CD4-positive, alpha-beta memory T cell (primary cell): ENCODE results near the gene KRTAP12-1. TPM values are rescaled to one million over a fixed set of nuclear protein-coding genes. Genes with fewer than 3 reads are reported as not detected.

Experiments used
- CTCF ChIA-PET: fragments of 350-600 bp; sonication (Branson Sonifier 250); formaldehyde crosslinking; loops from one replicate; lab custom pipeline; 2021; ENCODE audit warnings: inconsistent platforms; ENCODE audit not compliant: partially characterized antibody; lab: Charles Lee
- POLR2A ChIA-PET: fragments of 350-600 bp; sonication (Branson Sonifier 250); formaldehyde crosslinking; loops from one replicate; lab custom pipeline; 2021; ENCODE audit not compliant: partially characterized antibody; lab: Charles Lee
- DNase-seq, 5 donors: peaks; one replicate each; pipeline versions ENCODE4 v3.0.0 to v3.0.0-alpha.2; 2020 to 2022; ENCODE audit warnings: mixed read lengths in 1 of 5
- H3K27ac ChIP-seq: one replicate; pipeline ENCODE4 v1.7.0; 2013; ENCODE audit warnings: low read depth, low read length
- H3K27me3 ChIP-seq: 2 replicates; pipeline ENCODE4 v1.7.0; 2013; ENCODE audit warnings: mild to moderate bottlenecking, low read length, moderate library complexity; ENCODE audit not compliant: insufficient read depth
- H3K36me3 ChIP-seq: 2 replicates; pipeline ENCODE4 v1.7.0; 2013; ENCODE audit warnings: mild to moderate bottlenecking, low read length, moderate library complexity; ENCODE audit not compliant: insufficient read depth
- H3K4me1 ChIP-seq: 2 replicates; pipeline ENCODE4 v1.7.0; 2013; ENCODE audit warnings: mild to moderate bottlenecking, low read length, moderate library complexity; ENCODE audit not compliant: insufficient read depth
- H3K4me3 ChIP-seq, 2 donors: one replicate each; pipeline ENCODE4 v1.7.0; 2013; ENCODE audit warnings: low read length in 2 of 2, mild to moderate bottlenecking in 1 of 2
- H3K9me3 ChIP-seq, 2 donors: one replicate each; pipeline ENCODE4 v1.7.0; 2013; ENCODE audit warnings: low read length in 2 of 2, control low read depth in 1 of 2; ENCODE audit not compliant: control insufficient read depth in 1 of 2
- H3K27ac Mint-ChIP-seq, 7 donors: one replicate each; pipeline ENCODE4 v1.8.0; 2020 to 2021; ENCODE audit warnings: mixed read lengths in 7 of 7, mild to moderate bottlenecking in 6 of 7, inconsistent platforms in 3 of 7, moderate library complexity in 3 of 7
- H3K27me3 Mint-ChIP-seq, 2 donors: one replicate each; pipeline ENCODE4 v1.8.0; 2020 to 2021; ENCODE audit warnings: mixed read lengths in 2 of 2
- H3K36me3 Mint-ChIP-seq, 2 donors: one replicate each; pipeline ENCODE4 v1.8.0; 2020 to 2021; ENCODE audit warnings: mixed read lengths in 2 of 2, inconsistent platforms in 1 of 2, mild to moderate bottlenecking in 1 of 2
- H3K4me1 Mint-ChIP-seq, 4 donors: one replicate each; pipeline ENCODE4 v1.8.0; 2020 to 2021; ENCODE audit warnings: mixed read lengths in 4 of 4, mild to moderate bottlenecking in 1 of 4
- H3K4me3 Mint-ChIP-seq, 8 donors: one replicate each; pipeline ENCODE4 v1.8.0; 2020 to 2021; ENCODE audit warnings: mixed read lengths in 8 of 8, mild to moderate bottlenecking in 7 of 8, moderate library complexity in 6 of 8, inconsistent platforms in 3 of 8
- H3K9me3 Mint-ChIP-seq, 8 donors: one replicate each; pipeline ENCODE4 v1.8.0; 2020 to 2021; ENCODE audit warnings: mixed read lengths in 8 of 8, mild to moderate bottlenecking in 5 of 8, inconsistent platforms in 3 of 8, moderate library complexity in 1 of 8
- intact Hi-C: fragments of 100-400 bp; cut with micrococcal nuclease; formaldehyde crosslinking; loops from one replicate; pipeline ENCODE4 v1.15.1; 2023
- polyA plus RNA-seq, 2 donors: library from polyadenylated mRNA; unstranded; fragments of 300-500 nt; fragmentation: Illumina TruSeq; gene quantifications; one replicate each; pipeline ENCODE4 v1.2.3, GENCODE V29; 2021
- total RNA-seq, 2 experiments: library from RNA; stranded (reverse); gene quantifications; one replicate each; pipeline ENCODE4 v1.2.3, GENCODE V29; 2021

KRTAP12-1 gene
- total RNA-seq (not detected), polyA plus RNA-seq (not detected)

GRCh38 chr21:44681861-44682579 is at the start of gene KRTAP12-1:
Gene KRTAP12-1 (minus strand): TSS chr21:44682163. CDS start chr21:44682123, 40 bp downstream.
- no peaks in the 10 kb centered on the region for H3K4me1 ChIP-seq
- no peak within 1 kb of the TSS for H3K27ac ChIP-seq
- H3K36me3 ChIP-seq, result no peaks in the 10 kb centered on the region
- H3K9me3 ChIP-seq, result no peaks in the 10 kb centered on the region
- no peak within 1 kb of the TSS for H3K4me3 ChIP-seq
- H3K4me3 Mint-ChIP-seq, result no peak within 1 kb of the TSS
- peaks cover 3 to 10% of the 10 kb centered on the region in 2 donors for H3K27me3 Mint-ChIP-seq
- H3K27ac Mint-ChIP-seq, result no peak within 1 kb of the TSS
- CTCF ChIA-PET, result no interaction called here
- H3K9me3 Mint-ChIP-seq, result peaks cover 0 to 3% (median 0%) of the 10 kb centered on the region in 8 donors
- intact Hi-C loops, result no loop called here
- DNase-seq, result no peak
- H3K27me3 ChIP-seq, result no peaks in the 10 kb centered on the region
- H3K36me3 Mint-ChIP-seq, result no peaks in the 10 kb centered on the region
- peaks cover 0 to 7% (median 4%) of the 10 kb centered on the region in 4 donors for H3K4me1 Mint-ChIP-seq
- POLR2A ChIA-PET, result interaction anchor here (1.0 to 1.2 kb wide), 2 partner anchors 9 to 24 kb away, joined by 3 to 4 read pairs; partner anchors contain the start of gene KRTAP12-3

GRCh38 chr21:44730951-44731579 is 49.1 kb upstream of the KRTAP12-1 start:
- Histone ChIP-seq H3K4me3 (no peak overlapping the region), H3K9me3 (no peaks in the 10 kb centered on the region), H3K36me3 (no peaks in the 10 kb centered on the region), H3K4me1 (no peaks in the 10 kb centered on the region), H3K27ac (no peak overlapping the region), H3K27me3 (no peaks in the 10 kb centered on the region)
- ChIA-PET POLR2A (interaction anchor here (1.0 kb wide), 1 partner anchor 11 kb away, joined by 3 read pairs; no protein-coding TSS in a partner anchor), CTCF (interaction anchor here (1.0 to 2.0 kb wide), 2 partner anchors 11 to 220 kb away, joined by 3 to 7 read pairs; no protein-coding TSS in a partner anchor)
- no peaks in the 10 kb centered on the region for H3K36me3 Mint-ChIP-seq
- peaks cover 12 to 17% of the 10 kb centered on the region in 2 donors for H3K27me3 Mint-ChIP-seq
- peaks cover 0 to 1% (median 0%) of the 10 kb centered on the region in 4 donors for H3K4me1 Mint-ChIP-seq
- no peaks in the 10 kb centered on the region for H3K9me3 Mint-ChIP-seq
- DNase-seq, result no peak
- H3K4me3 Mint-ChIP-seq, result no peak overlapping the region
- intact Hi-C loops, result no loop called here
- H3K27ac Mint-ChIP-seq, result peak overlapping the region in 1 of 7 donors; percentile 31

GRCh38 chr21:44730028-44730395 is 48.0 kb upstream of the KRTAP12-1 start:
- intact Hi-C loops, result no loop called here
- Histone ChIP-seq H3K27me3 (no peaks in the 10 kb centered on the region), H3K36me3 (no peaks in the 10 kb centered on the region), H3K9me3 (no peaks in the 10 kb centered on the region), H3K4me3 (no peak overlapping the region), H3K4me1 (no peaks in the 10 kb centered on the region), H3K27ac (no peak overlapping the region)
- ChIA-PET CTCF (no interaction called here), POLR2A (no interaction called here)
- H3K36me3 Mint-ChIP-seq, result no peaks in the 10 kb centered on the region
- no peaks in the 10 kb centered on the region for H3K9me3 Mint-ChIP-seq
- H3K27ac Mint-ChIP-seq, result no peak overlapping the region
- H3K4me1 Mint-ChIP-seq, result no peaks in the 10 kb centered on the region
- no peak overlapping the region for H3K4me3 Mint-ChIP-seq
- H3K27me3 Mint-ChIP-seq, result peaks cover 19 to 21% of the 10 kb centered on the region in 2 donors
- DNase-seq, result no peak

- CTCF ChIA-PET, result no interaction called here
Observed at GRCh38 chr21:44729336-44730027, 47.5 kb upstream of the KRTAP12-1 start.

GRCh38 chr21:44728716-44729115 is 46.8 kb upstream of the KRTAP12-1 start:
- DNase-seq, result no peak
- H3K36me3 ChIP-seq, result no peaks in the 10 kb centered on the region
- H3K4me3 ChIP-seq, result no peak overlapping the region
- POLR2A ChIA-PET, result no interaction called here
- no peaks in the 10 kb centered on the region for H3K9me3 ChIP-seq
- Mint-ChIP-seq H3K27me3 (peaks cover 25 to 26% of the 10 kb centered on the region in 2 donors), H3K9me3 (no peaks in the 10 kb centered on the region), H3K36me3 (no peaks in the 10 kb centered on the region), H3K4me1 (peaks cover 0 to 4% (median 2%) of the 10 kb centered on the region in 4 donors), H3K4me3 (no peak overlapping the region), H3K27ac (peak overlapping the region in 1 of 7 donors; percentile 14)
- H3K27me3 ChIP-seq, result peaks cover 6% of the 10 kb centered on the region
- no peak overlapping the region for H3K27ac ChIP-seq
- intact Hi-C loops, result no loop called here
- CTCF ChIA-PET, result no interaction called here
- H3K4me1 ChIP-seq, result peaks cover 5% of the 10 kb centered on the region

More at GRCh38 chr21:44729336-44730027, 47.5 kb upstream of the KRTAP12-1 start:
- Mint-ChIP-seq H3K4me3 (no peak overlapping the region), H3K9me3 (no peaks in the 10 kb centered on the region), H3K27me3 (peaks cover 21% of the 10 kb centered on the region in 2 donors), H3K27ac (no peak overlapping the region), H3K36me3 (no peaks in the 10 kb centered on the region), H3K4me1 (no peaks in the 10 kb centered on the region)
- Histone ChIP-seq H3K36me3 (no peaks in the 10 kb centered on the region), H3K27me3 (no peaks in the 10 kb centered on the region), H3K9me3 (no peaks in the 10 kb centered on the region), H3K27ac (no peak overlapping the region), H3K4me1 (no peaks in the 10 kb centered on the region), H3K4me3 (no peak overlapping the region)
- intact Hi-C loops, result no loop called here
- DNase-seq, result no peak
- POLR2A ChIA-PET, result no interaction called here

GRCh38 chr21:44727757-44728156 is 45.8 kb upstream of the KRTAP12-1 start:
- H3K27ac Mint-ChIP-seq, result peak overlapping the region in 1 of 7 donors; percentile 32
- Histone ChIP-seq H3K27ac (no peak overlapping the region), H3K4me3 (no peak overlapping the region), H3K27me3 (peaks cover 15% of the 10 kb centered on the region), H3K36me3 (no peaks in the 10 kb centered on the region), H3K4me1 (peaks cover 14% of the 10 kb centered on the region), H3K9me3 (no peaks in the 10 kb centered on the region)
- H3K4me3 Mint-ChIP-seq, result no peak overlapping the region
- ChIA-PET CTCF (no interaction called here), POLR2A (no interaction called here)
- H3K9me3 Mint-ChIP-seq, result no peaks in the 10 kb centered on the region
- intact Hi-C loops, result no loop called here
- no peak for DNase-seq
- H3K36me3 Mint-ChIP-seq, result no peaks in the 10 kb centered on the region
- peaks cover 31 to 32% of the 10 kb centered on the region in 2 donors for H3K27me3 Mint-ChIP-seq
- peaks cover 3 to 12% (median 6%) of the 10 kb centered on the region in 4 donors for H3K4me1 Mint-ChIP-seq

DNA sequence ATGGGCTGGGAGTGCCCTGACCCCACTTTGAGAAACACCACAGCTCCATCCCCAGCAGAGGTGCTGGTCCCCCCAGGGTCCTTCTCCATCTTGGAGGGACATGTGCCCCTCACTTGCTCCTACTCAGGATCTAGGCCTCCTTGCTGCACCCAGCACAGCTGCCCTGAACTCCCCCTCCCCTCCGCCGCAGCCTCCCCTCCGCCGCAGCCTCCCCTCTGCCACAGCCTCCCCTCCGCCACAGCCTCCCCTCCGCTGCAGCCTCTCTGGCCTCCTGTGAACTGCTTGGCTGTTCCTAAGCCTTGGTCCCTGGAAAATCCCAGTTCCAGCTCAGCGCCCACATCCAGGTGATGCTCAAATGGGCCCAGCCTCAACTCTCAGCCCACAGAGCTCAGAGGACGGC is 45.4 kb upstream of the KRTAP12-1 start:
- H3K4me1 ChIP-seq, result peaks cover 15% of the 10 kb centered on the region
- Mint-ChIP-seq H3K4me3 (no peak overlapping the region), H3K4me1 (peaks cover 5 to 15% (median 9%) of the 10 kb centered on the region in 4 donors), H3K27me3 (peaks cover 35 to 36% of the 10 kb centered on the region in 2 donors), H3K36me3 (no peaks in the 10 kb centered on the region), H3K9me3 (no peaks in the 10 kb centered on the region), H3K27ac (no peak overlapping the region)
- H3K27me3 ChIP-seq, result peaks cover 15% of the 10 kb centered on the region
- intact Hi-C loops, result no loop called here
- ChIA-PET CTCF (no interaction called here), POLR2A (no interaction called here)
- no peak overlapping the region for H3K27ac ChIP-seq
- no peaks in the 10 kb centered on the region for H3K36me3 ChIP-seq
- no peak overlapping the region for H3K4me3 ChIP-seq
- no peak for DNase-seq
- no peaks in the 10 kb centered on the region for H3K9me3 ChIP-seq
